HepG2 (cell line): ENCODE measurements around the gene DLG1. TPM values are rescaled to one million over a fixed set of nuclear protein-coding genes. Genes with fewer than 3 reads are reported as not detected.
A peak's percentile ranks its signal among the peaks of the same experiment; 100 is the strongest.

Experiments used
- KDM2A ChIP-seq: sonication (generic); formaldehyde crosslinking; IDR thresholded peaks from 2 replicates; pipeline ENCODE4 v1.4.0; 2020; ENCODE audit warnings: low read depth, missing genetic modification reagents, borderline replicate concordance
- KLF12 ChIP-seq: sonication (generic); formaldehyde crosslinking; IDR thresholded peaks from 2 replicates; pipeline ENCODE4 v1.4.0; 2020; ENCODE audit warnings: missing genetic modification reagents, borderline replicate concordance
- MATR3 ChIP-seq: sonication (generic); formaldehyde crosslinking; IDR thresholded peaks from 2 replicates; pipeline ENCODE4 v1.4.0; 2020; ENCODE audit warnings: missing genetic modification reagents
- NR2F1 ChIP-seq, 2 experiments: fragments of 450-650 bp in 1 of 2; formaldehyde crosslinking in 1 of 2; IDR thresholded peaks; 2 replicates each; pipeline versions ENCODE4 v1.5.0 to v1.6.1; 2016 to 2020; ENCODE audit warnings: mild to moderate bottlenecking in 1 of 2, missing compliant biosample characterization in 1 of 2, missing genetic modification reagents in 1 of 2, moderate library complexity in 1 of 2
- NRL ChIP-seq: sonication (generic); formaldehyde crosslinking; IDR thresholded peaks from 2 replicates; pipeline ENCODE4 v1.5.0; 2020; ENCODE audit warnings: missing genetic modification reagents, mild to moderate bottlenecking, moderate library complexity, borderline replicate concordance
- TBX3 ChIP-seq: fragments of 450-650 bp; IDR thresholded peaks from 2 replicates; pipeline ENCODE4 v1.6.1; 2017; ENCODE audit warnings: antibody characterized with exemption, mild to moderate bottlenecking, inconsistent platforms, borderline replicate concordance
- ZIK1 ChIP-seq: sonication (generic); formaldehyde crosslinking; IDR thresholded peaks from 2 replicates; pipeline ENCODE4 v1.5.0; 2020; ENCODE audit warnings: mild to moderate bottlenecking, low read depth, missing genetic modification reagents, borderline replicate concordance
- ZSCAN25 ChIP-seq: sonication (generic); formaldehyde crosslinking; IDR thresholded peaks from 2 replicates; pipeline ENCODE4 v1.8.0; 2022; ENCODE audit warnings: mild to moderate bottlenecking, missing genetic modification reagents
- polyA plus RNA-seq, 8 experiments: library from polyadenylated mRNA; depleted of rRNA in 3 of 8; stranded (reverse) in 7 of 8; unstranded in 1 of 8; fragments of >200 nt; fragmentation: Illumina TruSeq in 4 of 8; extraction: Trizol in 4 of 8; gene quantifications; 2 replicates each; pipeline versions ENCODE4 v1.2.1 to v1.2.3, GENCODE V29; 2011 to 2016; ENCODE audit warnings: low read depth in 4 of 8, missing spikeins in 1 of 8, mixed read lengths in 1 of 8; ENCODE audit not compliant: insufficient read depth in 1 of 8
- total RNA-seq, 5 experiments: library from RNA; depleted of rRNA; stranded (reverse); fragments of >200 nt; fragmentation: Illumina TruSeq; extraction: Trizol; gene quantifications; 2 replicates each; pipeline ENCODE4 v1.2.3, GENCODE V29; 2016; ENCODE audit warnings: low read depth in 1 of 5
- TF ChIP-seq, protein P1 (sequence below): sonication (generic); formaldehyde crosslinking; IDR thresholded peaks from 2 replicates; pipeline ENCODE4 v1.5.0; 2020; ENCODE audit warnings: mild to moderate bottlenecking, missing genetic modification reagents
- TF ChIP-seq, protein P2 (sequence below): sonication (generic); formaldehyde crosslinking; IDR thresholded peaks from 2 replicates; pipeline ENCODE4 v1.4.0; 2020; ENCODE audit warnings: missing genetic modification reagents, borderline replicate concordance
- TF ChIP-seq, protein P3 (sequence below): sonication (generic); formaldehyde crosslinking; IDR thresholded peaks from 2 replicates; pipeline ENCODE4 v1.9.0; 2021; ENCODE audit warnings: mild to moderate bottlenecking, missing genetic modification reagents
- TF ChIP-seq, protein P4 (sequence below): sonication (generic); formaldehyde crosslinking; IDR thresholded peaks from 2 replicates; pipeline ENCODE4 v1.5.1; 2020; ENCODE audit warnings: mild to moderate bottlenecking, missing genetic modification reagents, moderate library complexity

The DLG1 gene
- total and polyA plus RNA-seq, 2 of the 13 experiments (the other 11 are each of a cell fraction or from before 2014, with no cell fraction given): 30.5 to 104 TPM

DNA sequence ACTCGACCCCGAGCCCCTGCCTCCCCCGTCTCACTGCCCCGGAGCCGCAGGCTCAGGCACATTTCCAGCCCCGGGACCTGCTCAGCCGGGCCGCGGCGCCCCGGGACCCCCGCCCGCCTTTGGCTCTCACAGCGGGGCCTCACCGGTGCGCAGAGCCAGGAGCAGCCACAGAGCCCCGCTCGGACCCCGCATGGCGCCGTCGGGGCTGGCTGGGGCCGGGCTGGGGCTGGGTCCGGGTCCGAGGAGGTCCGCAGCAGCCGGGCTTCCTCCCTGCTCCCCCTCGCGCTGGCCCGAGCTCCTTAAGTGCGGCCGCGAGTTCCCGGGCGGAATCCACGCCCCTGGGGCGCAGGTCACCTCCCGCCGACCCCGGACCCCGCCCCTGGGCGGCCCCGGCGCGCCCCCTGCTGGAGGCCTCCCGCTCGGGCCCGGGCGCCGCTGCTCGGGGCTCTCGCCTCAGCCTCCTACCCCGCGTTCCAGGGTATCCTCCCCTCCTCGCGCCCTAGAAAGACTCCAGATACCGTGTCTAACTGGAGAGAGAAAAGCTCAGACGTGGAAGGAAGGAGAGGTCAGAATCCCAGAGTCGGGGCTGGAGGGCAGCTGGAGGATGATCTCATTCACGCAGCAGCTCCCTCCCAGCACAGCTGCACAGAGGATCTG is 268.8 kb downstream of the DLG1 start, which contains the start of gene MELTF (continued):
- peak; percentile 79; the same call in 1 of the 2 replicates for TF ChIP-seq KLF12 (CRISPR knock-in tag)
- TF ChIP-seq, protein P1, sequence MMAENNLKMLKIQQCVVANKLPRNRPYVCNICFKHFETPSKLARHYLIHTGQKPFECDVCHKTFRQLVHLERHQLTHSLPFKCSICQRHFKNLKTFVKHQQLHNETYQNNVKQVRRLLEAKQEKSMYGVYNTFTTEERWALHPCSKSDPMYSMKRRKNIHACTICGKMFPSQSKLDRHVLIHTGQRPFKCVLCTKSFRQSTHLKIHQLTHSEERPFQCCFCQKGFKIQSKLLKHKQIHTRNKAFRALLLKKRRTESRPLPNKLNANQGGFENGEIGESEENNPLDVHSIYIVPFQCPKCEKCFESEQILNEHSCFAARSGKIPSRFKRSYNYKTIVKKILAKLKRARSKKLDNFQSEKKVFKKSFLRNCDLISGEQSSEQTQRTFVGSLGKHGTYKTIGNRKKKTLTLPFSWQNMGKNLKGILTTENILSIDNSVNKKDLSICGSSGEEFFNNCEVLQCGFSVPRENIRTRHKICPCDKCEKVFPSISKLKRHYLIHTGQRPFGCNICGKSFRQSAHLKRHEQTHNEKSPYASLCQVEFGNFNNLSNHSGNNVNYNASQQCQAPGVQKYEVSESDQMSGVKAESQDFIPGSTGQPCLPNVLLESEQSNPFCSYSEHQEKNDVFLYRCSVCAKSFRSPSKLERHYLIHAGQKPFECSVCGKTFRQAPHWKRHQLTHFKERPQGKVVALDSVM: peak; percentile 90
- TF ChIP-seq, protein P2, sequence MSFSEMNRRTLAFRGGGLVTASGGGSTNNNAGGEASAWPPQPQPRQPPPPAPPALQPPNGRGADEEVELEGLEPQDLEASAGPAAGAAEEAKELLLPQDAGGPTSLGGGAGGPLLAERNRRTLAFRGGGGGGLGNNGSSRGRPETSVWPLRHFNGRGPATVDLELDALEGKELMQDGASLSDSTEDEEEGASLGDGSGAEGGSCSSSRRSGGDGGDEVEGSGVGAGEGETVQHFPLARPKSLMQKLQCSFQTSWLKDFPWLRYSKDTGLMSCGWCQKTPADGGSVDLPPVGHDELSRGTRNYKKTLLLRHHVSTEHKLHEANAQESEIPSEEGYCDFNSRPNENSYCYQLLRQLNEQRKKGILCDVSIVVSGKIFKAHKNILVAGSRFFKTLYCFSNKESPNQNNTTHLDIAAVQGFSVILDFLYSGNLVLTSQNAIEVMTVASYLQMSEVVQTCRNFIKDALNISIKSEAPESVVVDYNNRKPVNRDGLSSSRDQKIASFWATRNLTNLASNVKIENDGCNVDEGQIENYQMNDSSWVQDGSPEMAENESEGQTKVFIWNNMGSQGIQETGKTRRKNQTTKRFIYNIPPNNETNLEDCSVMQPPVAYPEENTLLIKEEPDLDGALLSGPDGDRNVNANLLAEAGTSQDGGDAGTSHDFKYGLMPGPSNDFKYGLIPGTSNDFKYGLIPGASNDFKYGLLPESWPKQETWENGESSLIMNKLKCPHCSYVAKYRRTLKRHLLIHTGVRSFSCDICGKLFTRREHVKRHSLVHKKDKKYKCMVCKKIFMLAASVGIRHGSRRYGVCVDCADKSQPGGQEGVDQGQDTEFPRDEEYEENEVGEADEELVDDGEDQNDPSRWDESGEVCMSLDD (CRISPR knock-in tag): 0 out of 2 replicates have a peak, but pooled peaks have one; percentile 46
- no peak for TF ChIP-seq NRL
- TF ChIP-seq MATR3 (CRISPR knock-in tag): no peak
- TF ChIP-seq KDM2A (CRISPR knock-in tag): peak; percentile 24; the same call in 1 of the 2 replicates
- TF ChIP-seq, protein P3, sequence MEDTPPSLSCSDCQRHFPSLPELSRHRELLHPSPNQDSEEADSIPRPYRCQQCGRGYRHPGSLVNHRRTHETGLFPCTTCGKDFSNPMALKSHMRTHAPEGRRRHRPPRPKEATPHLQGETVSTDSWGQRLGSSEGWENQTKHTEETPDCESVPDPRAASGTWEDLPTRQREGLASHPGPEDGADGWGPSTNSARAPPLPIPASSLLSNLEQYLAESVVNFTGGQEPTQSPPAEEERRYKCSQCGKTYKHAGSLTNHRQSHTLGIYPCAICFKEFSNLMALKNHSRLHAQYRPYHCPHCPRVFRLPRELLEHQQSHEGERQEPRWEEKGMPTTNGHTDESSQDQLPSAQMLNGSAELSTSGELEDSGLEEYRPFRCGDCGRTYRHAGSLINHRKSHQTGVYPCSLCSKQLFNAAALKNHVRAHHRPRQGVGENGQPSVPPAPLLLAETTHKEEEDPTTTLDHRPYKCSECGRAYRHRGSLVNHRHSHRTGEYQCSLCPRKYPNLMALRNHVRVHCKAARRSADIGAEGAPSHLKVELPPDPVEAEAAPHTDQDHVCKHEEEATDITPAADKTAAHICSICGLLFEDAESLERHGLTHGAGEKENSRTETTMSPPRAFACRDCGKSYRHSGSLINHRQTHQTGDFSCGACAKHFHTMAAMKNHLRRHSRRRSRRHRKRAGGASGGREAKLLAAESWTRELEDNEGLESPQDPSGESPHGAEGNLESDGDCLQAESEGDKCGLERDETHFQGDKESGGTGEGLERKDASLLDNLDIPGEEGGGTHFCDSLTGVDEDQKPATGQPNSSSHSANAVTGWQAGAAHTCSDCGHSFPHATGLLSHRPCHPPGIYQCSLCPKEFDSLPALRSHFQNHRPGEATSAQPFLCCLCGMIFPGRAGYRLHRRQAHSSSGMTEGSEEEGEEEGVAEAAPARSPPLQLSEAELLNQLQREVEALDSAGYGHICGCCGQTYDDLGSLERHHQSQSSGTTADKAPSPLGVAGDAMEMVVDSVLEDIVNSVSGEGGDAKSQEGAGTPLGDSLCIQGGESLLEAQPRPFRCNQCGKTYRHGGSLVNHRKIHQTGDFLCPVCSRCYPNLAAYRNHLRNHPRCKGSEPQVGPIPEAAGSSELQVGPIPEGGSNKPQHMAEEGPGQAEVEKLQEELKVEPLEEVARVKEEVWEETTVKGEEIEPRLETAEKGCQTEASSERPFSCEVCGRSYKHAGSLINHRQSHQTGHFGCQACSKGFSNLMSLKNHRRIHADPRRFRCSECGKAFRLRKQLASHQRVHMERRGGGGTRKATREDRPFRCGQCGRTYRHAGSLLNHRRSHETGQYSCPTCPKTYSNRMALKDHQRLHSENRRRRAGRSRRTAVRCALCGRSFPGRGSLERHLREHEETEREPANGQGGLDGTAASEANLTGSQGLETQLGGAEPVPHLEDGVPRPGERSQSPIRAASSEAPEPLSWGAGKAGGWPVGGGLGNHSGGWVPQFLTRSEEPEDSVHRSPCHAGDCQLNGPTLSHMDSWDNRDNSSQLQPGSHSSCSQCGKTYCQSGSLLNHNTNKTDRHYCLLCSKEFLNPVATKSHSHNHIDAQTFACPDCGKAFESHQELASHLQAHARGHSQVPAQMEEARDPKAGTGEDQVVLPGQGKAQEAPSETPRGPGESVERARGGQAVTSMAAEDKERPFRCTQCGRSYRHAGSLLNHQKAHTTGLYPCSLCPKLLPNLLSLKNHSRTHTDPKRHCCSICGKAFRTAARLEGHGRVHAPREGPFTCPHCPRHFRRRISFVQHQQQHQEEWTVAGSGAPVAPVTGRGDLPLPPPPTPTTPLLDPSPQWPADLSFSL (CRISPR knock-in tag): no peak
- peak in 1 of 2 experiments; percentile 76; a peak in 2 of 4 replicates for TF ChIP-seq NR2F1 (CRISPR knock-in tag; IDR thresholded peaks at IDR 0.05)
- TF ChIP-seq ZSCAN25 (CRISPR knock-in tag): no peak
- TF ChIP-seq ZIK1: 0 out of 2 replicates have a peak, but pooled peaks have one; percentile 24
- TF ChIP-seq, protein P4, sequence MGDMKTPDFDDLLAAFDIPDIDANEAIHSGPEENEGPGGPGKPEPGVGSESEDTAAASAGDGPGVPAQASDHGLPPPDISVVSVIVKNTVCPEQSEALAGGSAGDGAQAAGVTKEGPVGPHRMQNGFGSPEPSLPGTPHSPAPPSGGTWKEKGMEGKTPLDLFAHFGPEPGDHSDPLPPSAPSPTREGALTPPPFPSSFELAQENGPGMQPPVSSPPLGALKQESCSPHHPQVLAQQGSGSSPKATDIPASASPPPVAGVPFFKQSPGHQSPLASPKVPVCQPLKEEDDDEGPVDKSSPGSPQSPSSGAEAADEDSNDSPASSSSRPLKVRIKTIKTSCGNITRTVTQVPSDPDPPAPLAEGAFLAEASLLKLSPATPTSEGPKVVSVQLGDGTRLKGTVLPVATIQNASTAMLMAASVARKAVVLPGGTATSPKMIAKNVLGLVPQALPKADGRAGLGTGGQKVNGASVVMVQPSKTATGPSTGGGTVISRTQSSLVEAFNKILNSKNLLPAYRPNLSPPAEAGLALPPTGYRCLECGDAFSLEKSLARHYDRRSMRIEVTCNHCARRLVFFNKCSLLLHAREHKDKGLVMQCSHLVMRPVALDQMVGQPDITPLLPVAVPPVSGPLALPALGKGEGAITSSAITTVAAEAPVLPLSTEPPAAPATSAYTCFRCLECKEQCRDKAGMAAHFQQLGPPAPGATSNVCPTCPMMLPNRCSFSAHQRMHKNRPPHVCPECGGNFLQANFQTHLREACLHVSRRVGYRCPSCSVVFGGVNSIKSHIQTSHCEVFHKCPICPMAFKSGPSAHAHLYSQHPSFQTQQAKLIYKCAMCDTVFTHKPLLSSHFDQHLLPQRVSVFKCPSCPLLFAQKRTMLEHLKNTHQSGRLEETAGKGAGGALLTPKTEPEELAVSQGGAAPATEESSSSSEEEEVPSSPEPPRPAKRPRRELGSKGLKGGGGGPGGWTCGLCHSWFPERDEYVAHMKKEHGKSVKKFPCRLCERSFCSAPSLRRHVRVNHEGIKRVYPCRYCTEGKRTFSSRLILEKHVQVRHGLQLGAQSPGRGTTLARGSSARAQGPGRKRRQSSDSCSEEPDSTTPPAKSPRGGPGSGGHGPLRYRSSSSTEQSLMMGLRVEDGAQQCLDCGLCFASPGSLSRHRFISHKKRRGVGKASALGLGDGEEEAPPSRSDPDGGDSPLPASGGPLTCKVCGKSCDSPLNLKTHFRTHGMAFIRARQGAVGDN (CRISPR knock-in tag): peak; percentile 59
- no peak for TF ChIP-seq TBX3
